GM12878 (cell line): ENCODE results near the gene MAGI3.

ENCODE experiments used
- CTCF ChIP-seq, 3 experiments: IDR thresholded peaks in 2 of 3; conservative IDR thresholded peaks in 1 of 3; 2 replicates each; pipeline ENCODE4 v1.5.1; 2011; ENCODE audit warnings: low read depth in 3 of 3, low read length in 3 of 3, mild to moderate bottlenecking in 3 of 3, control low read depth in 2 of 3, moderate library complexity in 2 of 3, inconsistent platforms in 1 of 3, mixed read lengths in 1 of 3; ENCODE audit not compliant: control insufficient read depth in 2 of 3, insufficient read depth in 1 of 3; ENCODE audit errors: extremely low read depth in 1 of 3
- EZH2 ChIP-seq: IDR thresholded peaks from 2 replicates; pipeline ENCODE4 v1.6.1; 2012; ENCODE audit warnings: low read depth, mild to moderate bottlenecking, control low read depth, inconsistent platforms, low read length, borderline replicate concordance; ENCODE audit not compliant: control insufficient read depth
- GATAD2B ChIP-seq: fragments of 450-650 bp; conservative IDR thresholded peaks from 2 replicates; pipeline ENCODE4 v1.6.1; 2017; ENCODE audit warnings: low read depth, mild to moderate bottlenecking, moderate library complexity
- RAD21 ChIP-seq: IDR thresholded peaks from 2 replicates; pipeline ENCODE4 v1.6.1; 2011; ENCODE audit warnings: mild to moderate bottlenecking, low read depth, low read length, moderate library complexity; ENCODE audit not compliant: insufficient read depth
- RBBP5 ChIP-seq: fragments of 200-600 bp; sonication (generic); conservative IDR thresholded peaks from 2 replicates; pipeline ENCODE4 v1.6.1; 2016
- REST ChIP-seq: IDR thresholded peaks from 2 replicates; pipeline ENCODE4 v1.6.1; 2012; ENCODE audit warnings: mild to moderate bottlenecking, low read depth, low read length
- ZNF217 ChIP-seq: fragments of 450-650 bp; IDR thresholded peaks from 2 replicates; pipeline ENCODE4 v1.6.1; 2017; ENCODE audit warnings: antibody characterized with exemption, mild to moderate bottlenecking
- ZNF274 ChIP-seq: IDR thresholded peaks from one replicate; pipeline ENCODE4 v1.8.0; 2011; ENCODE audit not compliant: insufficient read length, insufficient read depth

- TF ChIP-seq RAD21 (no peak), GATAD2B (no peak), ZNF217 (no peak), CTCF (IDR thresholded peaks at IDR 0.05 in 2 of 3, conservative IDR thresholded peaks at IDR 0.05 in 1 of 3; ENCODE audit: control insufficient read depth in 2 of 3, extremely low read depth in 1 of 3, insufficient read depth in 1 of 3, low read depth in 3 of 3, low read length in 3 of 3) (no peak), ZNF274 (no peak), EZH2 (no peak), RBBP5 (no peak), REST (no peak)
These were observed 16.7 kb upstream of the MAGI3 start for GRCh38 chr1:113373644-113374043.
